Activated effector memory CD4-positive, alpha-beta T cell treated with Interleukin-2 at 50 U/mL for 16 hours (primary cell): Measurements from ENCODE around the gene TM2D3.

Experiments
- DNase-seq: peaks from one replicate; pipeline ENCODE4 v3.0.0-alpha.2; 2020

The TM2D3 gene

GRCh38 chr15:101620671-101621070 is 31.5 kb downstream of the TM2D3 start:
- DNase-seq, result no peak

GRCh38 chr15:101619615-101619865 is 32.6 kb downstream of the TM2D3 start:
- no peak for DNase-seq

- DNase-seq, result no peak
Measured at GRCh38 chr15:101618851-101619614, 33.1 kb downstream of the TM2D3 start.

GRCh38 chr15:101618076-101618475 is 34.1 kb downstream of the TM2D3 start:
- no peak for DNase-seq

GRCh38 chr15:101617390-101617965 is 34.7 kb downstream of the TM2D3 start:
- no peak for DNase-seq

GRCh38 chr15:101615986-101616848 is 36.0 kb downstream of the TM2D3 start:
- no peak for DNase-seq

GRCh38 chr15:101615414-101615985 is 36.7 kb downstream of the TM2D3 start:
- DNase-seq, result no peak

GRCh38 chr15:101614761-101615160 is 37.4 kb downstream of the TM2D3 start:
- DNase-seq, result no peak

- no peak for DNase-seq
Measured at GRCh38 chr15:101614001-101614585, 38.1 kb downstream of the TM2D3 start.

- DNase-seq, result no peak
Measured at GRCh38 chr15:101613130-101614000, 38.8 kb downstream of the TM2D3 start.

GRCh38 chr15:101612676-101613075 is 39.5 kb downstream of the TM2D3 start:
- no peak for DNase-seq

- DNase-seq, result no peak
Measured at GRCh38 chr15:101611580-101612299, 40.4 kb downstream of the TM2D3 start.

GRCh38 chr15:101611007-101611406 is 41.2 kb downstream of the TM2D3 start:
- DNase-seq, result no peak

GRCh38 chr15:101610611-101611000 is 41.6 kb downstream of the TM2D3 start:
- no peak for DNase-seq

GRCh38 chr15:101609742-101610610 is 42.2 kb downstream of the TM2D3 start:
- DNase-seq, result no peak

- no peak for DNase-seq
Measured at GRCh38 chr15:101608201-101608600, 44.0 kb downstream of the TM2D3 start.

- no peak for DNase-seq
Measured at GRCh38 chr15:101607108-101607507, 45.1 kb downstream of the TM2D3 start.

GRCh38 chr15:101604124-101604874 is 47.9 kb downstream of the TM2D3 start:
- DNase-seq, result no peak

GRCh38 chr15:101602801-101603200 is 49.4 kb downstream of the TM2D3 start:
- no peak for DNase-seq

- DNase-seq, result no peak
Measured at GRCh38 chr15:101600035-101600434, 52.1 kb downstream of the TM2D3 start.
